H1 (cell line): ENCODE results near the gene GRB14. TPM values are rescaled to one million over a fixed set of nuclear protein-coding genes. Genes with fewer than 3 reads are reported as not detected.

Experiments
- CTCF ChIA-PET: fragments of 300-600 bp; sonication (Branson Sonifier 250); formaldehyde crosslinking; loops from one replicate; lab custom pipeline; 2021; ENCODE audit not compliant: partially characterized antibody; lab: Charles Lee
- POLR2A ChIA-PET: fragments of 300-600 bp; sonication (Branson Sonifier 250); formaldehyde crosslinking; loops from one replicate; lab custom pipeline; 2021; ENCODE audit warnings: inconsistent platforms; ENCODE audit not compliant: partially characterized antibody; lab: Charles Lee
- DNase-seq, 2 experiments: peaks; one replicate each; pipeline versions ENCODE4 v3.0.0 to v3.0.0-alpha.2; 2010 to 2022; ENCODE audit warnings: low spot score in 2 of 2, low read depth in 1 of 2, mixed read lengths in 1 of 2
- FAIRE-seq: peaks from 2 replicates; lab custom pipeline; 2011; peaks lifted over from hg19 to GRCh38; lab: Jason Lieb, UNC
- H2AFZ ChIP-seq: 2 replicates; pipeline ENCODE4 v1.8.1; 2012; ENCODE audit warnings: low read length, inconsistent platforms
- H2AK5ac ChIP-seq: 2 replicates; pipeline ENCODE4 v1.6.1; 2013; ENCODE audit warnings: low read depth, low read length
- H2BK120ac ChIP-seq: replicated peaks from 2 replicates; pipeline ENCODE3; 2013; ENCODE audit warnings: low read depth, low read length, inconsistent platforms
- H2BK12ac ChIP-seq: 2 replicates; pipeline ENCODE4 v1.6.1; 2013; ENCODE audit warnings: low read depth, low read length
- H2BK15ac ChIP-seq: 2 replicates; pipeline ENCODE4 v1.6.1; 2013; ENCODE audit warnings: low read length
- H2BK20ac ChIP-seq: 2 replicates; pipeline ENCODE4 v1.6.1; 2013; ENCODE audit warnings: low read length
- H2BK5ac ChIP-seq: 2 replicates; pipeline ENCODE4 v1.6.1; 2013; ENCODE audit warnings: low read depth, low read length
- H3K14ac ChIP-seq: 2 replicates; pipeline ENCODE4 v1.6.1; 2013; ENCODE audit warnings: inconsistent platforms; ENCODE audit not compliant: insufficient read length
- H3K18ac ChIP-seq: 2 replicates; pipeline ENCODE4 v1.6.1; 2013; ENCODE audit warnings: low read length; ENCODE audit errors: extremely low read depth
- H3K23ac ChIP-seq: 2 replicates; pipeline ENCODE4 v1.6.1; 2013; ENCODE audit warnings: inconsistent platforms; ENCODE audit not compliant: insufficient read length
- H3K23me2 ChIP-seq: 2 replicates; pipeline ENCODE4 v1.6.1; 2013; ENCODE audit warnings: low read depth, low read length
- H3K27ac ChIP-seq: 2 replicates; pipeline ENCODE4 v1.6.1; 2011; ENCODE audit warnings: low read depth, low read length, inconsistent platforms
- H3K27me3 ChIP-seq, 4 experiments: replicated peaks in 1 of 4; 1 replicate in 1 of 4; 2 replicates in 3 of 4; pipeline versions ENCODE4 v1.6.1 to v1.8.1; 2011 to 2013; ENCODE audit warnings: low read length in 3 of 4, mild to moderate bottlenecking in 3 of 4, inconsistent platforms in 2 of 4, mixed read lengths in 2 of 4, moderate library complexity in 1 of 4; ENCODE audit not compliant: control insufficient read depth in 3 of 4, insufficient read depth in 3 of 4; ENCODE audit errors: extremely low read depth in 1 of 4
- H3K36me3 ChIP-seq, 4 experiments: 2 replicates each; pipeline versions ENCODE4 v1.6.1 to v1.8.1; 2011 to 2013; ENCODE audit warnings: mild to moderate bottlenecking in 4 of 4, low read length in 3 of 4, moderate library complexity in 2 of 4, control low read depth in 1 of 4, inconsistent platforms in 1 of 4; ENCODE audit not compliant: insufficient read depth in 4 of 4, control insufficient read depth in 2 of 4
- H3K4ac ChIP-seq: replicated peaks from 2 replicates; pipeline ENCODE3; 2013; ENCODE audit warnings: low read length, low read depth, mixed read lengths, inconsistent platforms; ENCODE audit not compliant: insufficient read length
- H3K4me1 ChIP-seq, 4 experiments: replicated peaks in 1 of 4; 1 replicate in 1 of 4; 2 replicates in 3 of 4; pipeline versions ENCODE4 v1.6.1 to v1.8.1; 2011 to 2013; ENCODE audit warnings: low read length in 3 of 4, inconsistent platforms in 2 of 4, mixed read lengths in 1 of 4; ENCODE audit not compliant: insufficient read depth in 4 of 4, control insufficient read depth in 3 of 4
- H3K4me2 ChIP-seq, 2 experiments: 2 replicates each; pipeline versions ENCODE4 v1.6.1 to v1.8.1; 2011 to 2013; ENCODE audit warnings: low read depth in 2 of 2, low read length in 2 of 2, control low read depth in 1 of 2, inconsistent platforms in 1 of 2, mild to moderate bottlenecking in 1 of 2; ENCODE audit not compliant: insufficient read depth in 1 of 2
- H3K4me3 ChIP-seq, 4 experiments: fragments of 200-600, 300-600 bp in 1 of 4; sonication (generic), shearing (Covaris generic), sonication (Bioruptor Twin) in 1 of 4; 2 replicates each; pipeline versions ENCODE4 v1.5.1 to v1.8.1; 2011 to 2016; ENCODE audit warnings: low read length in 4 of 4, low read depth in 3 of 4, control low read depth in 2 of 4, inconsistent platforms in 2 of 4, mild to moderate bottlenecking in 2 of 4, mixed read lengths in 1 of 4, moderate library complexity in 1 of 4; ENCODE audit not compliant: insufficient read depth in 2 of 4; ENCODE audit errors: extremely low read depth in 1 of 4
- H3K56ac ChIP-seq: replicated peaks from 2 replicates; pipeline ENCODE3; 2013; ENCODE audit warnings: low read depth, mild to moderate bottlenecking, mixed read lengths, low read length, inconsistent platforms; ENCODE audit not compliant: insufficient read length
- H3K79me1 ChIP-seq: 2 replicates; pipeline ENCODE4 v1.6.1; 2013; ENCODE audit warnings: low read depth, low read length, control low read depth
- H3K79me2 ChIP-seq, 2 experiments: 2 replicates each; pipeline versions ENCODE4 v1.6.1 to v1.8.1; 2012 to 2013; ENCODE audit warnings: low read length in 2 of 2, mild to moderate bottlenecking in 2 of 2, inconsistent platforms in 1 of 2; ENCODE audit not compliant: insufficient read depth in 2 of 2, control insufficient read depth in 1 of 2
- H3K9ac ChIP-seq, 4 experiments: replicated peaks in 1 of 4; 1 replicate in 1 of 4; 2 replicates in 3 of 4; pipeline versions ENCODE4 v1.6.1 to v1.8.1; 2011 to 2013; ENCODE audit warnings: low read depth in 3 of 4, low read length in 3 of 4, control low read depth in 2 of 4, mild to moderate bottlenecking in 2 of 4, moderate library complexity in 2 of 4, inconsistent platforms in 1 of 4; ENCODE audit errors: extremely low read depth in 1 of 4
- H3K9me3 ChIP-seq, 2 experiments: 2 replicates each; pipeline versions ENCODE4 v1.6.1 to v1.8.1; 2012 to 2013; ENCODE audit warnings: mild to moderate bottlenecking in 2 of 2, moderate library complexity in 2 of 2, control low read depth in 1 of 2, inconsistent platforms in 1 of 2, low read depth in 1 of 2, low read length in 1 of 2, mixed read lengths in 1 of 2; ENCODE audit not compliant: insufficient read depth in 2 of 2
- H4K20me1 ChIP-seq, 2 experiments: replicated peaks in 1 of 2; 2 replicates each; pipeline versions ENCODE3 to v1.8.1; 2011 to 2013; ENCODE audit warnings: inconsistent platforms in 2 of 2, low read length in 2 of 2, mild to moderate bottlenecking in 1 of 2; ENCODE audit not compliant: insufficient read depth in 2 of 2, control insufficient read depth in 1 of 2
- H4K5ac ChIP-seq: 2 replicates; pipeline ENCODE4 v1.6.1; 2013; ENCODE audit warnings: low read length, low read depth, mixed read lengths, inconsistent platforms; ENCODE audit not compliant: insufficient read length
- H4K8ac ChIP-seq: 2 replicates; pipeline ENCODE4 v1.8.0; 2013; ENCODE audit warnings: mild to moderate bottlenecking, moderate library complexity, low read length, inconsistent platforms; ENCODE audit not compliant: insufficient read depth; ENCODE audit errors: extremely low read depth
- H4K91ac ChIP-seq: replicated peaks from 2 replicates; pipeline ENCODE3; 2013; ENCODE audit warnings: low read length, mixed read lengths, inconsistent platforms; ENCODE audit not compliant: insufficient read length
- CBX8 ChIP-seq: fragments of 300-800, 300-1000 bp; sonication (generic); IDR thresholded peaks from 2 replicates; pipeline ENCODE4 v1.7.1; 2016; ENCODE audit warnings: low read depth, low read length, borderline replicate concordance
- KDM1A ChIP-seq: fragments of 200-600, 300-600 bp; sonication (generic); IDR thresholded peaks from 2 replicates; pipeline ENCODE4 v1.7.1; 2016; ENCODE audit warnings: mild to moderate bottlenecking, low read length, borderline replicate concordance
- POLR2AphosphoS5 ChIP-seq: IDR thresholded peaks from 2 replicates; pipeline ENCODE4 v1.6.1; 2011; ENCODE audit warnings: low read depth, low read length
- RAD21 ChIP-seq, 2 experiments: IDR thresholded peaks in 1 of 2; conservative IDR thresholded peaks in 1 of 2; 2 replicates each; pipeline ENCODE4 v1.6.1; 2011; ENCODE audit warnings: low read depth in 2 of 2, low read length in 2 of 2, improper control_type of control experiment in 1 of 2, inconsistent platforms in 1 of 2, mild to moderate bottlenecking in 1 of 2, moderate library complexity in 1 of 2
- SUZ12 ChIP-seq: fragments of 200-600 bp; sonication (generic); IDR thresholded peaks from 2 replicates; pipeline ENCODE4 v1.6.1; 2012; ENCODE audit warnings: mild to moderate bottlenecking, inconsistent platforms, low read length, moderate library complexity, mixed read lengths
- TCF12 ChIP-seq: IDR thresholded peaks from 2 replicates; pipeline ENCODE4 v1.6.1; 2011; ENCODE audit warnings: low read depth, mild to moderate bottlenecking, low read length
- ZNF274 ChIP-seq: IDR thresholded peaks from 2 replicates; pipeline ENCODE4 v1.7.0; 2012; ENCODE audit warnings: low read length, borderline replicate concordance; ENCODE audit errors: extremely low read depth
- WGBS, 2 experiments: shearing (Covaris generic) in 1 of 2; methylation state at CpG; one replicate each; pipeline versions ENCODE4 v1.1.6 to v1.1.7; 2013 to 2015; ENCODE audit warnings: low lambda C conversion rate in 2 of 2, mixed read lengths in 2 of 2, inconsistent platforms in 1 of 2, low coverage in 1 of 2, missing lambda C conversion rate in 1 of 2; ENCODE audit not compliant: insufficient replicate concordance in 2 of 2, insufficient coverage in 1 of 2, insufficient read length in 1 of 2; ENCODE audit errors: extremely low coverage in 1 of 2, missing lambda C conversion rate in 1 of 2; 5-methylcytosine and 5-hydroxymethylcytosine counted together
- polyA plus RNA-seq, 7 experiments: library from polyadenylated mRNA; depleted of rRNA in 3 of 7; stranded (reverse) in 5 of 7; unstranded in 2 of 7; fragments of >200 nt in 5 of 7; fragments of 200-250 nt in 2 of 7; gene quantifications; 1 replicate in 5 of 7; 2 replicates in 1 of 7; 4 replicates in 1 of 7; pipeline versions ENCODE4 v1.2.1 to v1.2.3, GENCODE V29; 2011 to 2013; ENCODE audit warnings: missing spikeins in 2 of 7, mixed read lengths in 2 of 7
- total RNA-seq: library from RNA; stranded (reverse); fragmentation: NEBNext Ultra II Directional; extraction: Animal tissue kit (Norgen Biotek cat#: 25700); gene quantifications from 2 replicates; pipeline ENCODE4 v1.2.1, GENCODE V29; 2021
- TF ChIP-seq, protein P1 (sequence below): IDR thresholded peaks from 2 replicates; pipeline ENCODE4 v1.6.1; 2011; ENCODE audit warnings: low read length, improper control_type of control experiment
- TF ChIP-seq, protein P2 (sequence below), 3 experiments: IDR thresholded peaks; 1 replicate in 2 of 3; 2 replicates in 1 of 3; pipeline versions ENCODE4 v1.5.1 to v1.6.1; 2011; ENCODE audit warnings: low read length in 3 of 3, mild to moderate bottlenecking in 3 of 3, inconsistent platforms in 2 of 3, low read depth in 1 of 3, moderate library complexity in 1 of 3; ENCODE audit not compliant: insufficient read depth in 1 of 3; ENCODE audit errors: control extremely low read depth in 1 of 3

GRB14 gene
- total and polyA plus RNA-seq, 2 of the 8 experiments (the other 6 are each of a cell fraction or from before 2014, with no cell fraction given): 2.5 to 11.6 TPM

DNA sequence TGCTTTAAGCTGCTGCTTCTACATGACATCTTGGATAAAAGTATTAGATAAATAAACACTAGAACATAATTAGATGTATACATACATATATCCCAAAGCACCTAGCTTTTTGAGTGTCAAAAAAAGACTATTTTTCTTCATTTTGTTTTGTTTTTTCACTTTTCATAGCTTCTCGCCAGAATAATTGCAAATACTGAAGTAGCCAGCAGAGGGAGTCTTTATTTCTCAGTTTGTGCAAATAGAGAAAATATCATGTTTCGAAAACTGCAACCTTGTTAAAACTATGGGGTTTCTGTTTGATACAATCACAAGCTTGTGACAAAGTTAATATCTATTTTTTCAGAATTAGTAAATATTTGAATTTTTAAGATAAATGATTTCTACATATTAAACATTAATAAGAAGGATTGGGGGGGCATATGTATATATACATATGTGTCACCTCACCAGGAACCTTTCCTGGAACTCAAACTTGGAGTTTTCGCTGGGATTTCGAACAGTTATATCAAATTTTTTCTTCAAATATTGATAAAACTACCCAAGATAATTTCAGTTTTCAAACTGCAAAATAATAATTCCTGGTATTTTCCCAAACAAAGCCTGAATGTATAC is 61.0 kb downstream of the GRB14 start:
- no peak overlapping the region for H3K4ac ChIP-seq
- ChIA-PET CTCF (interaction anchor here (0.6 to 5.0 kb wide), 42 partner anchors 8 to 1450 kb away, joined by 3 to 36 read pairs (median 6); partner anchors contain the start of gene GRB14), POLR2A (no interaction called here)
- no peak overlapping the region for H4K8ac ChIP-seq
- no peaks in the 10 kb centered on the region for H3K9me3 ChIP-seq
- H3K36me3 ChIP-seq: no peaks in the 10 kb centered on the region
- H3K79me2 ChIP-seq: no peaks in the 10 kb centered on the region
- H3K23ac ChIP-seq: no peak overlapping the region
- H3K27ac ChIP-seq: no peak overlapping the region
- no peak overlapping the region for H4K5ac ChIP-seq
- H2BK20ac ChIP-seq: no peak overlapping the region
- 78% methylated on average over 4 of the region's 4 CpGs; no CpG with 5 or more reads in 1 of the 2 experiments for WGBS, 2 experiments
- no peak overlapping the region for H2AK5ac ChIP-seq
- H3K14ac ChIP-seq: no peak overlapping the region
- H3K9ac ChIP-seq: no peak overlapping the region
- H3K79me1 ChIP-seq: no peaks in the 10 kb centered on the region
- H3K56ac ChIP-seq: no peak overlapping the region
- no peaks in the 10 kb centered on the region; the same call in 1 of the 2 replicates for H3K23me2 ChIP-seq
- no peak overlapping the region for H2BK12ac ChIP-seq
- TF ChIP-seq ZNF274 (no peak), KDM1A (no peak), RAD21 (IDR thresholded peaks at IDR 0.05 in 1 of 2, conservative IDR thresholded peaks at IDR 0.05 in 1 of 2; ENCODE audit: low read depth in 2 of 2, low read length in 2 of 2) (peak; percentile 38 to 39), POLR2AphosphoS5 (no peak), TCF12 (no peak), CBX8 (no peak), SUZ12 (no peak)
- TF ChIP-seq, protein P1, sequence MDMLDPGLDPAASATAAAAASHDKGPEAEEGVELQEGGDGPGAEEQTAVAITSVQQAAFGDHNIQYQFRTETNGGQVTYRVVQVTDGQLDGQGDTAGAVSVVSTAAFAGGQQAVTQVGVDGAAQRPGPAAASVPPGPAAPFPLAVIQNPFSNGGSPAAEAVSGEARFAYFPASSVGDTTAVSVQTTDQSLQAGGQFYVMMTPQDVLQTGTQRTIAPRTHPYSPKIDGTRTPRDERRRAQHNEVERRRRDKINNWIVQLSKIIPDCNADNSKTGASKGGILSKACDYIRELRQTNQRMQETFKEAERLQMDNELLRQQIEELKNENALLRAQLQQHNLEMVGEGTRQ: no peak
- TF ChIP-seq, protein P2, sequence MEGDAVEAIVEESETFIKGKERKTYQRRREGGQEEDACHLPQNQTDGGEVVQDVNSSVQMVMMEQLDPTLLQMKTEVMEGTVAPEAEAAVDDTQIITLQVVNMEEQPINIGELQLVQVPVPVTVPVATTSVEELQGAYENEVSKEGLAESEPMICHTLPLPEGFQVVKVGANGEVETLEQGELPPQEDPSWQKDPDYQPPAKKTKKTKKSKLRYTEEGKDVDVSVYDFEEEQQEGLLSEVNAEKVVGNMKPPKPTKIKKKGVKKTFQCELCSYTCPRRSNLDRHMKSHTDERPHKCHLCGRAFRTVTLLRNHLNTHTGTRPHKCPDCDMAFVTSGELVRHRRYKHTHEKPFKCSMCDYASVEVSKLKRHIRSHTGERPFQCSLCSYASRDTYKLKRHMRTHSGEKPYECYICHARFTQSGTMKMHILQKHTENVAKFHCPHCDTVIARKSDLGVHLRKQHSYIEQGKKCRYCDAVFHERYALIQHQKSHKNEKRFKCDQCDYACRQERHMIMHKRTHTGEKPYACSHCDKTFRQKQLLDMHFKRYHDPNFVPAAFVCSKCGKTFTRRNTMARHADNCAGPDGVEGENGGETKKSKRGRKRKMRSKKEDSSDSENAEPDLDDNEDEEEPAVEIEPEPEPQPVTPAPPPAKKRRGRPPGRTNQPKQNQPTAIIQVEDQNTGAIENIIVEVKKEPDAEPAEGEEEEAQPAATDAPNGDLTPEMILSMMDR (IDR thresholded peaks at IDR 0.05; ENCODE audit: control extremely low read depth in 1 of 3, insufficient read depth in 1 of 3, low read depth in 1 of 3, low read length in 3 of 3): peak in 2 of 3 experiments; percentile 49 to 54; a peak in 2 of 4 replicates
- H2AFZ ChIP-seq: no peak overlapping the region
- FAIRE-seq (no peak), DNase-seq (no peak)
- H3K4me2 ChIP-seq: no peak overlapping the region
- H4K91ac ChIP-seq: no peak overlapping the region
- no peaks in the 10 kb centered on the region for H4K20me1 ChIP-seq
- H2BK5ac ChIP-seq: no peak overlapping the region
- no peaks in the 10 kb centered on the region for H3K27me3 ChIP-seq
- no peaks in the 10 kb centered on the region for H3K4me1 ChIP-seq
- no peak overlapping the region for H2BK120ac ChIP-seq
- H3K4me3 ChIP-seq: no peak overlapping the region
- H3K18ac ChIP-seq: no peak overlapping the region
- no peak overlapping the region for H2BK15ac ChIP-seq
